Measurements from ENCODE around the gene ZNF599.

Gene ZNF599

GRCh38 chr19:34711890-34712289 lies 61.1 kb downstream of the ZNF599 start:
- no peak overlapping the region for H3K4me3 ChIP-seq (ENCODE audit: low read length)
- no peak for DNase-seq (ENCODE audit: low read depth)
- no peak for TF ChIP-seq CTCF (IDR thresholded peaks at IDR 0.05; ENCODE audit: insufficient read depth, low read depth, low read length, missing control alignments)

Measured in epithelial cell of esophagus (primary cell).